NCI-H2171 (cell line): ENCODE results near the gene PPP1R14D.

ENCODE experiments used
- DNase-seq: peaks from one replicate; lab custom pipeline; 2025; lab: John Stamatoyannopoulos, UW

The PPP1R14D gene

DNA sequence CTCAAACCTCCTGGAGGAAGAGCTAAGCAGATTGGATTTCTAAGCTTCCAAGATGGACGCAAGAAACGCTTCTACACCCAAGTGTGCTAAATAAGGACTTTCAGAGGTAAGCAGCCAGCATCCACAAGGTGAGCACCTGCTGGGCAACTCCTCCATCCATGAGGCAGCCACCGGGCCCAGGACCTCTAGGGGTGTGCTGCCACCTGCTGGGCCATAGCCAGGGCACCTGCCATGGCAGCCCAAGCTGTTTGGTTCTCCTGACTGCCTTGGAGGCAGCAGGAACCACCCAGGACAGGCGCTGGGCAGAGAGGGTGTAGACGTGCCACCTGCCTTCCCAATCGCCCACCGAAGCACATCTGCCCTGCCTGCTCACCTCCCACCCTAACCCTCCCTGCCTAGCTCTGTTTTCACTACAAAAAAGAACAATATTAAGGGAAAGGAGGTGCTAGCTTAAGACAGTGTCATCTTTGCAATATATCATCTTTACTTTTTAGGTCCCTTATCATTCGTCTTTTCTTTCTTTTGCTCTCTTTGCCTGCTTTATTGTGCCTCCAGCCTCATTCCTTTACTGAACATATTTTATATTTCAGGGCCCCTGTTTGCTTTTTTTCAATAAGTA lies 45.8 kb downstream of the PPP1R14D start:
- DNase-seq, result peak; percentile 80

DNA sequence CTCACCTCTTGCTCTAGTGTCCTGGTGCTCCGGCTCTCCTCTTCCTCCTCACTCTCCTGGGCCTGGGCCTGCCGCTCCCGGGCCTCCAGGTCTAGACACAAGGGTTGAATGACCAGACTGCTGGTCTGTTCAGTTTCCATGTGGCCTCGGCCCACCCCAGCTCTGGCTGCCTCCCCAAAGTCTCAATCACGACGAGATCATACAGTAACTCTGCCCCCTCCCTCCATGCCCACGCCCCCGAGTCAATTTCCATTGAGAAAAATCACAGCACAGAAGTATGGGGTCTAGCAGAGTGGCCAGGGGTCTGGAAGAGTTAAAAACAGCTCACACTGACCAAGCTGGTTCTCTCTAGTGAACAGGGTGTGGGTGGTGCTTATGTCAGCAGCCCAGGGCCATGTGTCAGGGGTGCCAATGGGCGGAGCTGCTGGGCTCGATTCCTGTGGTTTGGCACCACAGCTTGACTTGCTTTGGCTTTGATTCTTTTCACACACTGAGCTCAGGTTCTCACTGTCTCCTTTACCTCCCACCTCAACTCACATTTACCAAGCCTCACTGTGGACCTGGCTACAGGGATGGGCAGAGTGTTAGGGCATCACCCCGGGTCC lies 51.9 kb downstream of the PPP1R14D start:
- no peak for DNase-seq

DNA sequence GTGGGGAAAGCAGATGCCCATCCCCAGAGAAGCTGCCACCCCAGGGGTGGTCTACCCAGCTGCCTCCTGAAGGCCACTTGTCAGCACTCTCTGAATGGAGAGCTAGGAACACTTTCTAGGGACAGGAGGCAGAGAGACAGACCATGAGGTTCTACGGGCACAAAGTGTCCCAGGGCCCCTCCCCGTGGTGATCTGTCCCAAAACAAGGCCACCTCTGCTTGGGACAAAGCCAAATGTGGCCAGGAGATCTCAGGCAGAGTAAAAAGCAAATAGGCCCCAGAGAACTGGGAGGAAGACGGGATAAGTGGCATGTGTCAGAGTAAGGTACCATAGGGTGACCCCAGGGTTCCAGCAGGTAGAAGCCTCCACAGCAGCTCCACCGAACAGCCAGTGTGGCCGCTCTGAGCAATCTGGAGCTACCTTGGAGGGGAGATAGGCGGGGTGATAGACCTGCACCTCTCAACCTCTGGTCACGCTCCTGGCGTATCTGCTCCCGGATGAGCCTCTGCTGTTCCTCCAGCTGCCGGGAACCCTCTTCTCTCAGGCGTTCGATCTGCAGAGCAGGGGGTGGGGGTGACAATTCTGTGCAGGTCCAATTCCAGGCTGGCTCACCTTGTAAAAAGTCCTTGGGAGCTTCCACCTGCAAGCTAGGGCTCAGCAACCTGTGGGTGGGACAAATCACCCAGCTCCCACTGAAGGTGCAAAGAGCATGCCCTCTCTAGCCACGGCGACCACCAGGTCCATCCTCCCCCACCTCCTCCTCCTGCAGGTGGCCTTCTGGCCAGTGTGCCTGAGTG lies 52.6 kb downstream of the PPP1R14D start:
- no peak for DNase-seq

DNA sequence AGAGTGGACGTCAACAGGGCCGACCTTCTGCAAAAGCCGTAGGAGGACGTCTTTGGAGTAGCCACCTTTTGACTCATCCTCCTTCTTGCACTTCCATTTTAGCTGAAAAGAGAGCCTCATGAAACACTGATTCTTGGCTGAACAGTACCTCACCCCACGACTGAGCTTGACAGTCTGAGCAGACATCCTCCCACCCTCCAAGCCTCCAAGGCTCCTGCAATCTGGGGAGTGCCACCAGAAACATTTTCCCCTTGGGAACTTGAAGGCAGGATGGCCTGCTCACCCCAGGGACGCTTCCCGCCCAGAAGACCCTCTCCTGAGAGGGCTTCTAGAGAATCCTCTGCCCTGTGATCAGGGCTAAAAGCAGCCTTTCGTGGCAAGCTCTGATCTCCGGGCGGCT lies 53.5 kb downstream of the PPP1R14D start:
- DNase-seq, result no peak

DNA sequence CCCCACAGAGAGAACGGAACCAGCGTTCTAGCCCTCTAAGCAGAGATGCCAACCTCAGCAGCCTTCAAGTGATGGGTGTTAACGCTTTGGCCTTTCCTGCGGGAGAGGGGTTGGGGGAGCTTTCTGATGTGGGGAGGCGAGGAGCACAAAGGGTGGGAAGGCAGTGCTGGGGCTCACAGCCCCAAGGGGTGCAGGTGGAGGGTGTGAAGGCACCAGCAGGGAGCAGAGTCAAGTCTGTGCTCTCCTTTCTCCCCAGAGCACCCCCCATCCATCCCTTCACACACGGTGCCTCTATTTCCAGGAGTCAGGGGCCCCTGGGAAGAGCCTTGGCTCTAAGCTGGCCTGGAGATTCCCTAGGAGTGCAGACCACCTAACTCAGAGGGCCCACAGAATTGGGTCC lies 54.6 kb downstream of the PPP1R14D start:
- no peak for DNase-seq

DNA sequence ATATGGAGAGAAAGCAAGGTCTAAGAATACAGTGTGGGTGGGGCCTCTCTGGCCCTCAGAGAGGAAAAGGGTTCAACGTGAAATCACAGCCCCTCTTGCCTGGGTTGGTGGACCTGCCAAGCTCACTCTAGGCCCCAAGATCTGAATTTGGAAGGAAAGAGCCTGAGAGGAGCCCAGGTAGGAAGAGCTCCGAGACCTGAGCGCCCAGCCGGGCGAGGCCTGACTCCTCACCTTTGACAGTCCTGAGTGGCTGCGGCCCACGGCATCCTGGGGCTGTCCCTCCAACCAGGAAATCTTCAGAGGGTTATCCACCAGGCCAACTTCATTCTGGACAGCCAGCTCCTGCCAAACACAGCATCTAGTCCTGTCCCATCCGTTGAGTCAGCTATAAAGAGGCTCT lies 55.0 kb downstream of the PPP1R14D start:
- DNase-seq, result no peak

DNA sequence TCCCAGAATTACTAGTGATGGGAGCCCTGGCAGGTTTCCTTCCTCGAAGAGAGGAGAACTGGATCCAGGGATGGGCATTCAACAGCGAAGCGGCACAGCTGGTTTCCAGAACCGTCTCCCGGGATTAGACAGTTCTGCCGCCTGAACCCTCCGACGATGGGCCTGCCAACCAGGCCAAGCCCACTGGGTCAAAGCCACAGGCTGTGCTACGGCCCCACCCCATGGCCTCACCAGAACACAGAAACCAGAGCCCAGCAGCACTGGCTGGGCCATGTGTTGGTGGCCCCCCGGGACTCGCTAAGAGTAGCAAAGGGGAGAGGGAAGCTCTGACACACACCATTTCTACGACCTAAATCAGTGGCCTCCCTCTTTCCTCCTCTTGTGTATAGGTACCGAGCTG lies 56.5 kb downstream of the PPP1R14D start:
- no peak for DNase-seq

DNA sequence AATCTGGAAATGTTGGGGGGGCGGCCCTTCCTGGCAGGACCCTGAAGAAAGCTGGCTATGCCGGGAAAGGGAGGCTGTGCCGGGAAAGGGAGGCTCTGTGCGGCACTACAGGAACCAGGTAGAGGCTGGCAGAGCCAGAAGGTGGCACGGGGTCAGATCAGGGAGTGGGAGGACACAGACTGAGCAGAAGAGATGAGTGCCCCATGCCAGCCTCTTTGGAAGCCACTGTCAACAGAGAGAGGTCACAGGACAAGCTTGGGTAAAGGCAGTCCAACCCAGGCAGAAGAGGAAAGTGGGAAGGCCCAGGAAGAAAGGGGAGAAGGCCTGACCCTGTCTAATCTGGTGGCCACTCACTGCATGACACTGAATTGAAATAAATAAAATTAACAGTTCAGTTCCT lies 57.3 kb downstream of the PPP1R14D start:
- no peak for DNase-seq

DNA sequence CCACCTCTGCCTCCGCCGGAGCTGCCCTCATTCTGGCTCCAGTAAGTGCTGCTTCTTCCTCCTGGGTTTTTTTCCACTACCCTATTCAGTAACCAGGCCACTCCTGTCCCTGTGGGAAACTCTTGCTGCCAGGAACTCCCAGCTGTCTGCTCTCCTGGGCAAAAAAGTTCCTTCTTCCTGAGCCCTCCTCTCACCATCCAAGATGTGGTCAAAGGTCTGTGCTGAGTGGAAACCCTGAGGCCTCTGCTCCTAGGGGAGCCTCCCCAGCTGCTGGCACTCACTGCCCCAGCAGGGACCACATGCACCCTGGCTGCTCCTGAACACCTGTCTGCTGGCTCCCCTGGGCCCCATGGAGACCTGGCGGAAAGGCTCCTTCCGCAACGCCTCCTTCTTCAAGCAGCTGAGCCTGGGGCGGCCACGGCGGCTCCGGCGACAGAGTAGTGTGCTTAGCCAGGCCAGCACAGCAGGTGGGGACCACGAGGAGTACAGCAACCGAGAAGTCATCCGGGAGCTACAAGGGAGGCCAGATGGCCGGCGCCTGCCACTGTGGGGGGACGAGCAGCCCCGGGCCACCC lies 58.3 kb downstream of the PPP1R14D start:
- DNase-seq, result peak; percentile 45

DNA sequence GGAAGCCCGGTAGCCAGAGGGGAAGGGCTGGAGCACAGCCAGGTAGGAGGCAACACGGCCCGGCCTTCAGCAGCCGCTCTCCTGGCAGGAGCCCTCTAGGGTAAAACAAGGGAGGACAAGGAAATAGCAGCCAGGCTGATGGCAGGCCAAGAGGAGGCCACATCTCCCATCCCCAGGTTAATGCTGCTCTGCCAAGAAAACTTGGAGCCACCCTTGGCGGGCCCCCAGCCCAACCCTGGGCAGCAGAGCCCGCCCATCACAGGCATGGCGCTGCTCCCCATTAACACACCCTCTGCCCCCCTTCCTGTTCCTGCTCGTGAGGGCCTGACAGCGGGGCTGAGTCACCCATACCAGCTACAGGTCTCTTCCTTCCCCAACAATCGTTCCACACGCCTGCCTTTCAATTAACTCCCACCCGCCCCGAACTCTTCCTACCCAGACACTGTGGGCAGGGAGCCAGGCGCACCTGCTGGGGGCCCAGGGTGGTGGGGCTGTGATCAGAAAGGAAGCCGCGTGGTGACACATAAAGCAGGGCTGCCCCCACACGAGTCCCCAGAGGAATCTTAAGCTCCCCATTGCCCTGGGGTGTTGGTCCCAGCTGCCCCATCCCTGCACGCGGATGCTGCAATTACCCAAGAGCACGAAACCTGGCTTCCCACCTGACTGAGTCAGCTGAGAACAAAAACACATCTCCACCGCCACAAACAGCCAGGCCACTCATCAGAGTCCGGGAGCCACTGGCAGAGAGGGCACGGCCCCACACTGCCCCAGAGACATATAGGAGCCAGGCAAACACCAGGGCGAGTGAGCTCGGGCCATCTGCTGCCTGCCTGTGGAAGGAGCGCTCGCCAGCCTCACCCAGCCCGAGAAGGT lies 59.0 kb downstream of the PPP1R14D start, which contains the start of gene C15orf62:
Gene C15orf62, plus strand, starts transcription at position 707 of the 873 bp plus-strand sequence. CDS start 516 bp downstream, outside the sequence.
- DNase-seq, result peak; percentile 74

DNA sequence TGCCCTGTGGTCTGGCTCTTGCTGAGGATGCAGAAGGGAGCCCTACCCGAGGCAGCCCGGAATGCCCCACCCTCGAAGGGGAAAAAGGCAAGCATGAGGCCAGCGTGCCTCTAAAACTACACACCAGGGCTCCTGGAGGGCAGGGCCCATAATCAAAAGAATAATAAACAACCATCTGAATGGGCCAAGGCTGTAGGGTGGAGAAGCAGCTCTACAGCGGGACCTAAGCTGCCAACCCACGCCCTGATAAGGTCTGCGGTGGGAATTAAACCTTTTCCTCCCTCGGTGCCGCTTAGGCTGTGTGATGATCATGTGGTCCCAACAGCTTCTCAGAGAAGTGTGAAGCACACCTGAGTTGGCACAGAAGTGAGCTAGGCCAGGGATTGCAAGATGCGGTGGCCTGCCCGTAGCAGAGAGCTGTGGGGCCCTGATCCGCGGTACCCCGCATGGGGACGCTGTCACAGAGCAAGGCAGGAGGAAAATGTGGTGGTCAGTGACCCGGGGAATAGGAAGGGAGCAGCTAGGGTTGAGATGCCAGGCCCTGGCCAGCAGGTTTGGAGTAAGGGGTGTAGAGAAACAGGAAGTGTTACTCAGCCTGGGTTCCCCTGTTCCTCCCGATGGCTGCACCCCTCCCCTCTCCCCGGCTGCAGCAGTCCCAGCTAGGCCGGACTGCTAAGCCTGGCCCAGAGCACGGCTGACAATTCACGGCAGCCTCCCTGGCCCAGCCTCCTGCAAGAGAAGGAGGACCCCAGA lies 59.8 kb downstream of the PPP1R14D start:
- no peak for DNase-seq

DNA sequence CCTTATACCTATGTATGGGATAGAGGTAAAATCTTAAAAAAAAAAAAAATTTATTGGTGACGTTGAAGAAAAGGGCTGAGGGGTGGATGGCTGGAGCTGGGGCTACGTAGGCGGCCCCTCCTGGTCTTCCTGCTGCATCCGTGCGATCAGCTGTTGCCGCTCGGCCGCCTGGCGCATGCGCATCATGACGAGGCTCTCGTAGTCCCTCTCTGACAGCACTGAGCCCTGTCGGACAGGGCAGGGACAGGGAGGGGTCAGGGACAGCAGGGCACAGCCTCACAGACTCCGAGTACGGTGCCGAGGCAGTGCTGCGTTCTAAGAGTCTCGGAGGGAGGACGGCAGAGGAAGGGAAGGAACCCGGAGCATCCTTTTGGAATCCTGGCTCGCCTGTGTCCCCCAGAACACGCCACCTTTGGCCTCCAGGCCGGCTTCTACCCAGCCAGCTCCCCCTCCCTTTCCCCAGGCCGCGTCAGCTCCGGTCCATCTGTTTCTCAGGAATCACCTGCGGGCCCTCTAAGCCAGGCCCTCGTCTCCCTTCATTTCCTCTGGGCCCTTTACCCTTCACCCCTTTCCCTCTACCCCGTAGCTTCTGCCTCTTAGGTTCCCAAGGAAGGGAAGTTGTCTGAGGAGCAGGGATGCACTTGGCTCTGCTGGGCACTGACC lies 60.5 kb downstream of the PPP1R14D start:
- DNase-seq, result no peak

DNA sequence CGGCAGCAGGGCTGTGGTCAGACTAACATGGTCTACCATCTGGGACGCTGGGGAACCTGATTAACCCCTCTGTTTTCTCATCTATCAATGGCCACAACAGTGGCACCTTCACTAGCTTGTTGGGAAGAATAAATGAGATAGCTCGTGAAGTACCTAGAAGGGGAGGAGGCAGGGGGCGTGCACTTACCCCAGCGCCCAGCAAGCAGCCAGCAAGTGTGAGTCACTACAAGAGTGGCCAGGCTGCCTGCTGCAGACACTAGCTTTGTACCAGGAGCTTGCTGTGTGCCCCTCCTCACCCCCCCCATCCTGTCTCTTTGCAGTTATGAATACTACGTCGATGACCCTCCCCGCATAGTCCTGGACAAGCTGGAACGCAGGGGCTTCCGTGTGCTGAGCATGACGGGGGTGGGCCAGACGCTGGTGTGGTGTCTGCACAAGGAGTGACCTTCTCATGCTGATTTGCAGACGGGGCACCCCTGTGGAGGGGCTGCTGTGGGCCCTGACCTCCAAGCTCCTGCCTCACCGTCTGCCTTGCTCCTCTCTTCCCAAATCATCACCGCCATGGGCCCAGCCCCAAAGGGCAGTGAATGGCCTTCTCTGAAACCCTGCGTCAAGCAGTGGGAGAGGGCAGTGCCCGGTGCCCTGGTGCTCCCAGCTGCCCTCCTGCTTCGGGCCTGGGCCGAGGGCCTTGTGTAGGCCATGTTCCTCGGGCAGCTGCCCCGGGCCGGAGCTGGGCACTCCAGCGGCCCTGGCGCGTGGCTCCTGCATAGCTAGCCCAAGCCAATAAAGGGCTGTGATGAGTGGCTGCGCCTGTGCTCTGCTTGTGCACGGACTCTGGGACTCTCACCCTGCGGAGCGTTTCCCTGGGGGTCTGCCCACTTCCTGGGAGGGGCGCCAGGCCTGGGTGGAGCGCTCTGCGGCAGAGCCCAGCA lies 61.3 kb downstream of the PPP1R14D start:
- no peak for DNase-seq

DNA sequence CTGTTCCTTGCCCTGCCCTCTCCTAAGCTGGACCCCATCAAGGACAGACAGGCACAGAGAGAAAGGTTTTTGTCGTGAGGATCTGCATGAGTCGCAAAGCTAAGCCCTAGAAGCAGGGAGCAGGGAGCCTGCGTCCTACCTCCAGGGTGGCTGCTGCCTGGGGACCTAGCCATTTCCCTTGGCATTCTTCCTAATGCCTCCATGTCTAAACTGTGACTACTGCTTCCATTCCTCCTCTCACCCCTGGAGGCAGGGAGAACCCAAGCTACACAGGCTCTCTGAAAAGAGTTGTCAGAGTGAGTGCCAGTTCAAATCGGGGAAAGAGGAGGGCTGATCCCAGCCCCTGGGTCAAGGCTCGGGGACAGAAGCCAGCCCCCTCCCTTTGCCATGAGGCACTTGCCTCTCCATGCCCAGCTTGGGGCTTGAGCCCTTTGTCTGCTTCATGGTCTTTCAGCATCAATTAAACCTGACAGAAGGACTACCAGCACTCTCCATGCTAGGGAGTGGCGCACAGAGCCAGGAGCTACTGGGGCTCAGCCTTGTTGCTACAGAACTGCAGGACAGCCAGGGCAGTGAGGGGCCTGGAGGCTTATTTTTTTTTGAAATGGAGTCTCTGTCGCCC lies 62.2 kb downstream of the PPP1R14D start:
- DNase-seq, result no peak
